ENCODE results near the gene CACNA2D1. TPM values are rescaled to one million over a fixed set of nuclear protein-coding genes. Genes with fewer than 3 reads are reported as not detected.

The CACNA2D1 gene
- polyA plus RNA-seq, 2 of the 4 experiments (the other 2 are of a cell fraction): 18.0 to 32.9 TPM

DNA sequence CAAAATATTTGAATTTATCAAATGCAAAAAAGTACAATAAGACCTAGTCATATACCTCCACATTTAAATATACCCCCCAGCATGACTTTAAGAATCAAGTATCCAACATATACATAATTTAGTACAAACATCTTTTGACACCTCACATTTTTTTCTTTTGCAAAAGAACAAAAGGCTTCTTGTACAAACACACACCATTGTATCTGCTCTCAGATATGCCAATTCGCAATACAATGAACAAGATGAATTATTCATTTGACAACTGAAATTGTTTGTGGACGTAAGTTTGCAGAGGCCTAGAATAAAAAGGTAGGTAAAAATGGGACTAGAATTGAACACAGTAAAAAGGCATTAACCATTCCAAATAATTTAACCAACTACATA, 154.4 kb downstream of the CACNA2D1 start:
- peaks cover 16% of the 10 kb centered on the region for H3K4me1 ChIP-seq
- POLR2A ChIA-PET: no interaction called here
- no peak for ATAC-seq
- 93% methylated on average over 2 of the region's 2 CpGs for WGBS (ENCODE audit: missing lambda C conversion rate)
- no peak overlapping the region for H3K27ac ChIP-seq
- CTCF ChIA-PET: no interaction called here
- FAIRE-seq: no peak
- H3K4me3 ChIP-seq: no peak overlapping the region
- H3K4me2 ChIP-seq: peak overlapping the region; percentile 52
- TF ChIP-seq, protein P1, sequence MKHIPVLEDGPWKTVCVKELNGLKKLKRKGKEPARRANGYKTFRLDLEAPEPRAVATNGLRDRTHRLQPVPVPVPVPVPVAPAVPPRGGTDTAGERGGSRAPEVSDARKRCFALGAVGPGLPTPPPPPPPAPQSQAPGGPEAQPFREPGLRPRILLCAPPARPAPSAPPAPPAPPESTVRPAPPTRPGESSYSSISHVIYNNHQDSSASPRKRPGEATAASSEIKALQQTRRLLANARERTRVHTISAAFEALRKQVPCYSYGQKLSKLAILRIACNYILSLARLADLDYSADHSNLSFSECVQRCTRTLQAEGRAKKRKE (CRISPR knock-in tag; IDR thresholded peaks at IDR 0.05; ENCODE audit: low read depth): no peak
- TF ChIP-seq RCOR1 (IDR thresholded peaks at IDR 0.05; ENCODE audit: low read depth, low read length): no peak
- TF ChIP-seq, protein P2, sequence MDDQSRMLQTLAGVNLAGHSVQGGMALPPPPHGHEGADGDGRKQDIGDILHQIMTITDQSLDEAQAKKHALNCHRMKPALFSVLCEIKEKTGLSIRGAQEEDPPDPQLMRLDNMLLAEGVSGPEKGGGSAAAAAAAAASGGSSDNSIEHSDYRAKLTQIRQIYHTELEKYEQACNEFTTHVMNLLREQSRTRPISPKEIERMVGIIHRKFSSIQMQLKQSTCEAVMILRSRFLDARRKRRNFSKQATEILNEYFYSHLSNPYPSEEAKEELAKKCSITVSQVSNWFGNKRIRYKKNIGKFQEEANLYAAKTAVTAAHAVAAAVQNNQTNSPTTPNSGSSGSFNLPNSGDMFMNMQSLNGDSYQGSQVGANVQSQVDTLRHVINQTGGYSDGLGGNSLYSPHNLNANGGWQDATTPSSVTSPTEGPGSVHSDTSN (IDR thresholded peaks at IDR 0.05): no peak
- no peak for TF ChIP-seq NPAS2 (CRISPR knock-in tag; IDR thresholded peaks at IDR 0.05; ENCODE audit: borderline replicate concordance)
- no peak for TF ChIP-seq PHF8 (IDR thresholded peaks at IDR 0.05; ENCODE audit: borderline replicate concordance, low read depth)
- TF ChIP-seq HEYL (CRISPR knock-in tag; IDR thresholded peaks at IDR 0.05): no peak
- TF ChIP-seq, protein P3, sequence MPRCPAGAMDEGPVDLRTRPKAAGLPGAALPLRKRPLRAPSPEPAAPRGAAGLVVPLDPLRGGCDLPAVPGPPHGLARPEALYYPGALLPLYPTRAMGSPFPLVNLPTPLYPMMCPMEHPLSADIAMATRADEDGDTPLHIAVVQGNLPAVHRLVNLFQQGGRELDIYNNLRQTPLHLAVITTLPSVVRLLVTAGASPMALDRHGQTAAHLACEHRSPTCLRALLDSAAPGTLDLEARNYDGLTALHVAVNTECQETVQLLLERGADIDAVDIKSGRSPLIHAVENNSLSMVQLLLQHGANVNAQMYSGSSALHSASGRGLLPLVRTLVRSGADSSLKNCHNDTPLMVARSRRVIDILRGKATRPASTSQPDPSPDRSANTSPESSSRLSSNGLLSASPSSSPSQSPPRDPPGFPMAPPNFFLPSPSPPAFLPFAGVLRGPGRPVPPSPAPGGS (IDR thresholded peaks at IDR 0.05): no peak
- no peak for TF ChIP-seq ZFP36 (IDR thresholded peaks at IDR 0.05; ENCODE audit: borderline replicate concordance, partially characterized antibody)
- no peak for TF ChIP-seq GATA3 (IDR thresholded peaks at IDR 0.05; ENCODE audit: borderline replicate concordance)
- TF ChIP-seq, protein P4, sequence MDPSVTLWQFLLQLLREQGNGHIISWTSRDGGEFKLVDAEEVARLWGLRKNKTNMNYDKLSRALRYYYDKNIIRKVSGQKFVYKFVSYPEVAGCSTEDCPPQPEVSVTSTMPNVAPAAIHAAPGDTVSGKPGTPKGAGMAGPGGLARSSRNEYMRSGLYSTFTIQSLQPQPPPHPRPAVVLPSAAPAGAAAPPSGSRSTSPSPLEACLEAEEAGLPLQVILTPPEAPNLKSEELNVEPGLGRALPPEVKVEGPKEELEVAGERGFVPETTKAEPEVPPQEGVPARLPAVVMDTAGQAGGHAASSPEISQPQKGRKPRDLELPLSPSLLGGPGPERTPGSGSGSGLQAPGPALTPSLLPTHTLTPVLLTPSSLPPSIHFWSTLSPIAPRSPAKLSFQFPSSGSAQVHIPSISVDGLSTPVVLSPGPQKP (IDR thresholded peaks at IDR 0.05; ENCODE audit: low read depth, low read length): no peak
- TF ChIP-seq RARB (CRISPR knock-in tag; IDR thresholded peaks at IDR 0.05): no peak
- no peak for TF ChIP-seq FOSL2 (IDR thresholded peaks at IDR 0.05)
- TF ChIP-seq FOSL2 (CRISPR knock-in tag; IDR thresholded peaks at IDR 0.05): no peak
- no peak for TF ChIP-seq CHD4 (IDR thresholded peaks at IDR 0.05; ENCODE audit: borderline replicate concordance)
- TF ChIP-seq ZC3H11A (IDR thresholded peaks at IDR 0.05): no peak
- no peak for TF ChIP-seq HOXB13 (CRISPR knock-in tag; IDR thresholded peaks at IDR 0.05; ENCODE audit: low read depth)
- TF ChIP-seq, protein P5, sequence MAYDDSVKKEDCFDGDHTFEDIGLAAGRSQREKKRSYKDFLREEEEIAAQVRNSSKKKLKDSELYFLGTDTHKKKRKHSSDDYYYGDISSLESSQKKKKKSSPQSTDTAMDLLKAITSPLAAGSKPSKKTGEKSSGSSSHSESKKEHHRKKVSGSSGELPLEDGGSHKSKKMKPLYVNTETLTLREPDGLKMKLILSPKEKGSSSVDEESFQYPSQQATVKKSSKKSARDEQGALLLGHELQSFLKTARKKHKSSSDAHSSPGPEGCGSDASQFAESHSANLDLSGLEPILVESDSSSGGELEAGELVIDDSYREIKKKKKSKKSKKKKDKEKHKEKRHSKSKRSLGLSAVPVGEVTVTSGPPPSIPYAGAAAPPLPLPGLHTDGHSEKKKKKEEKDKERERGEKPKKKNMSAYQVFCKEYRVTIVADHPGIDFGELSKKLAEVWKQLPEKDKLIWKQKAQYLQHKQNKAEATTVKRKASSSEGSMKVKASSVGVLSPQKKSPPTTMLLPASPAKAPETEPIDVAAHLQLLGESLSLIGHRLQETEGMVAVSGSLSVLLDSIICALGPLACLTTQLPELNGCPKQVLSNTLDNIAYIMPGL (CRISPR knock-in tag; IDR thresholded peaks at IDR 0.05; ENCODE audit: borderline replicate concordance): no peak
- TF ChIP-seq JUNB (IDR thresholded peaks at IDR 0.05): no peak
- DNase-seq (ENCODE audit: low read depth in 1 of 2, low spot score in 1 of 2): no peak
- 0 out of 3 replicates have a peak, but pooled peaks cover 4% of the 10 kb centered on the region for H3K9me3 ChIP-seq

DNA sequence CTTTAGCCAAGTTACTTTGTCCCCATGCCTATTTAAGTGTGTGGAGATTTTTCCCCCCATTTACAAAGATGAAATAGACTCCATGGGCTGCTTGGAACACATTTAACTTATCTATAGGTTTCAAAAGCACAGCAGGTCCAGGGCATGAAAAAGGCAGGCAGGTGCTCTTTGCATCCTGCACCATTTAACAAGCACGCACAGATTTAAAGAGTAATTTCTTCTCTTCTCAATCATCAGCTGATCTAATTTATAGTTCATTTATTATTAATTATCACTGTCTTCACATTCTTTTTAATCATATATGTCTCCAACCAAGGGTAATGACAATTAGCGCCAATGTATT, 156.8 kb downstream of the CACNA2D1 start:
- no peak for ATAC-seq
- no peak overlapping the region for H3K4me2 ChIP-seq
- 92% methylated on average over 2 of the region's 2 CpGs for WGBS (ENCODE audit: missing lambda C conversion rate)
- H3K4me1 ChIP-seq: peaks cover 16% of the 10 kb centered on the region
- DNase-seq (ENCODE audit: low read depth in 1 of 2, low spot score in 1 of 2): no peak
- H3K9me3 ChIP-seq: no peaks in the 10 kb centered on the region
- no peak overlapping the region for H3K27ac ChIP-seq
- POLR2A ChIA-PET: no interaction called here
- H3K4me3 ChIP-seq: no peak overlapping the region
- no peak for FAIRE-seq
- CTCF ChIA-PET: interaction anchor here (0.8 kb wide), 1 partner anchor 53 kb away, joined by 3 read pairs; no protein-coding TSS in a partner anchor
- TF ChIP-seq, protein P6, sequence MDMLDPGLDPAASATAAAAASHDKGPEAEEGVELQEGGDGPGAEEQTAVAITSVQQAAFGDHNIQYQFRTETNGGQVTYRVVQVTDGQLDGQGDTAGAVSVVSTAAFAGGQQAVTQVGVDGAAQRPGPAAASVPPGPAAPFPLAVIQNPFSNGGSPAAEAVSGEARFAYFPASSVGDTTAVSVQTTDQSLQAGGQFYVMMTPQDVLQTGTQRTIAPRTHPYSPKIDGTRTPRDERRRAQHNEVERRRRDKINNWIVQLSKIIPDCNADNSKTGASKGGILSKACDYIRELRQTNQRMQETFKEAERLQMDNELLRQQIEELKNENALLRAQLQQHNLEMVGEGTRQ (IDR thresholded peaks at IDR 0.05): no peak
- TF ChIP-seq SMC3 (IDR thresholded peaks at IDR 0.05) (no peak), HDAC2 (IDR thresholded peaks at IDR 0.05) (no peak), BHLHE40 (IDR thresholded peaks at IDR 0.05; ENCODE audit: low read depth, low read length) (no peak), ZFP36 (IDR thresholded peaks at IDR 0.05; ENCODE audit: borderline replicate concordance, partially characterized antibody) (no peak), NFE2L2 (conservative IDR thresholded peaks at IDR 0.05; ENCODE audit: low read length) (no peak), ZSCAN20 (CRISPR knock-in tag; IDR thresholded peaks at IDR 0.05) (no peak), NR3C1 (IDR thresholded peaks at IDR 0.05) (no peak), KDM1A (IDR thresholded peaks at IDR 0.05; ENCODE audit: low read depth) (no peak), MAZ (IDR thresholded peaks at IDR 0.05; ENCODE audit: borderline replicate concordance, low read depth, low read length) (no peak), CHD4 (IDR thresholded peaks at IDR 0.05; ENCODE audit: borderline replicate concordance) (no peak), ZNF302 (CRISPR knock-in tag; IDR thresholded peaks at IDR 0.05) (no peak), MYC (IDR thresholded peaks at IDR 0.05; ENCODE audit: borderline replicate concordance, low read length) (no peak), RARB (CRISPR knock-in tag; IDR thresholded peaks at IDR 0.05) (no peak), TFCP2L1 (CRISPR knock-in tag; IDR thresholded peaks at IDR 0.05) (no peak), ESRRA (IDR thresholded peaks at IDR 0.05; ENCODE audit: borderline replicate concordance, low read length) (no peak), CHD2 (IDR thresholded peaks at IDR 0.05; ENCODE audit: low read length, partially characterized antibody) (no peak), ZC3H11A (IDR thresholded peaks at IDR 0.05) (no peak)
- TF ChIP-seq, protein P2 (IDR thresholded peaks at IDR 0.05): no peak
